GM12872 (cell line): ENCODE data around the gene NXPH3.

Source experiments
- TF ChIP-seq, protein P1 (sequence below): IDR thresholded peaks from 3 replicates; pipeline ENCODE4 v1.5.1; 2011; ENCODE audit warnings: low read depth, mild to moderate bottlenecking, low read length, moderate library complexity; ENCODE audit not compliant: insufficient read depth

NXPH3 gene

DNA sequence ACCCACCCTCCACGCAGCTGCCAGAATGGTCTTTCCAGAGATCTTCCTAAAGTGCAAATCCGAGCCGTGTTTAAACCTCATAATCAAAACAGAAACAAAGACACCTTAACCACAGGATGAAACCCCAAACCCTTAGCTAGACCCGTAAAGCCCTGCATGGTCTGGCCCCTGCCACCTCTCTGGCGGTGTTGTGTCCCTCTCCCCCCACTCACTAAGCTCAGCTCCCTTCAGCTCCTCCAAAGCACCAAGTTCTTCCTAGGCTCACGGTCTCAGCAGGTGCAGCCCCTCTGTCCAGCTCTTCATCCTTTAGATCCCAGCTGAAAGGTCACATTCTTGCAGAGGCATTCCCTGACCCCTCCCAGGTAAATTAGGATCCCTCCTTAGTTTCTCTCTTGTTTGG lies 4.4 kb upstream of the NXPH3 start:
- TF ChIP-seq, protein P1, sequence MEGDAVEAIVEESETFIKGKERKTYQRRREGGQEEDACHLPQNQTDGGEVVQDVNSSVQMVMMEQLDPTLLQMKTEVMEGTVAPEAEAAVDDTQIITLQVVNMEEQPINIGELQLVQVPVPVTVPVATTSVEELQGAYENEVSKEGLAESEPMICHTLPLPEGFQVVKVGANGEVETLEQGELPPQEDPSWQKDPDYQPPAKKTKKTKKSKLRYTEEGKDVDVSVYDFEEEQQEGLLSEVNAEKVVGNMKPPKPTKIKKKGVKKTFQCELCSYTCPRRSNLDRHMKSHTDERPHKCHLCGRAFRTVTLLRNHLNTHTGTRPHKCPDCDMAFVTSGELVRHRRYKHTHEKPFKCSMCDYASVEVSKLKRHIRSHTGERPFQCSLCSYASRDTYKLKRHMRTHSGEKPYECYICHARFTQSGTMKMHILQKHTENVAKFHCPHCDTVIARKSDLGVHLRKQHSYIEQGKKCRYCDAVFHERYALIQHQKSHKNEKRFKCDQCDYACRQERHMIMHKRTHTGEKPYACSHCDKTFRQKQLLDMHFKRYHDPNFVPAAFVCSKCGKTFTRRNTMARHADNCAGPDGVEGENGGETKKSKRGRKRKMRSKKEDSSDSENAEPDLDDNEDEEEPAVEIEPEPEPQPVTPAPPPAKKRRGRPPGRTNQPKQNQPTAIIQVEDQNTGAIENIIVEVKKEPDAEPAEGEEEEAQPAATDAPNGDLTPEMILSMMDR, result no peak

DNA sequence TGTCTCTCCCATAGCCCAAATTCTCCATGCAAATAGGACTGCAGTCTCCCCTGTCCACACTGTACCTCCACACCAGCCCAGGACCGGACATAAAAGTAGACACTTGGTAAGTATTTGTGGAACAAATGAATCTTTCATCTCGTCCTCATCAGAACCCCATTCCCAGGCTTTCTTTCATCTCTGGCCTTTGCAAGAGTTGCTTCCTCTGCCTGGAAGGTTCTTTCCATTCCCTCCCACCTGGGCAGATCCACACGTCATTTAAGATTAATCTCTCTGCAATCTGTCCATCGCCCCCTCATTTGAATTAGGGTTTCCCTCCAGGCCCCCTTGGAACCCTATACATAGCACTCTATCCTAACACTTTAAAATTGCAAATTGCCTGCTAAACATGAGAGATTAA lies 3.9 kb upstream of the NXPH3 start:
- TF ChIP-seq, protein P1, result no peak

DNA sequence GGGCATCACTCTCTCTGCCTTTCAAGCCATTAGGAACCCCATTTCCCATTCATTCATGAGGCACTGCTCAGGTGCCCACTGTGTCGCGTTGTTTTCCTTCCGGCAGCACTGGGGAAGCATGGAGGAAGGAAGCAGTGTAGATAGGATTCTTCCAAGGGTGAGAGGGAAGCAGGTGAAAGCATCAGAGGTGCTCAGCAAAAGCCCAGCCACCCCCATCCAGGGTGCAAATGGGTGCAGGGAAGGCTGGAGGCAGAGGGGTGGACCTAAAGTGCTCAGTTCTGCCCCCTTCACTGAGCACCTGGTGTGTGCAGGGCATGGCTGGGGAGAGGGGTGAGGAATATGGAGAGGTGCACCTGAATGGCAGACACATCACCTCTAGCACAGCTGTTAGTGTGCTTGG lies 3.4 kb upstream of the NXPH3 start:
- TF ChIP-seq, protein P1, result no peak

DNA sequence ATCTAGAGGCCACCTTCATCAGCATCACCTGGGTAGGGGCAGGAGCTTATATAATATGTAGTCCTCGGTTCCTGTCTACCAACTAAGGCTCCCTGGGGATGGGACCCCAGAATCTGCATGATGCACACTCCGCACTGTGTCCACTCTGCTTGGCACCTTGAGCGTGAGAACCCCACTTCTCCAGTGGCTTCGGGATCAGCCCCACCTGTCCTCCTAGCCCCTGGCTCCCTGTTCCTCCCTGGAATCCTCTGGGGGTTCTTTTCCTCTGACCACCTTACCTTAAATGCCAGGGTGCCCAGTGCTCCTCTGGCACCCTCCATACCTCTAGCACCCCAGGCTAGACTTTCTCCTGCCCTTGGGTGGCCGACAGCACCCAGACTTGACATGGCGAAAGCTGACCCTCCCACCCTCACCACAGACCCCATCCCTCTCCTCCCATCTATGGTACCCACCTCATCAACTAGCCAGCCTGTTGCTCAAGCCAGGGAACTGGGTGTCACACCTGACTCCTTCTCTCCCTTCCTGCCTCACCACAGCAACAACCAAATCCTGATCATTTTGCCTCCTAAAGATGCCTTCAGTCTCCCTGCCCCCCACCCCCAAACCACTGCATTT lies 2.8 kb upstream of the NXPH3 start:
- TF ChIP-seq, protein P1, result no peak

DNA sequence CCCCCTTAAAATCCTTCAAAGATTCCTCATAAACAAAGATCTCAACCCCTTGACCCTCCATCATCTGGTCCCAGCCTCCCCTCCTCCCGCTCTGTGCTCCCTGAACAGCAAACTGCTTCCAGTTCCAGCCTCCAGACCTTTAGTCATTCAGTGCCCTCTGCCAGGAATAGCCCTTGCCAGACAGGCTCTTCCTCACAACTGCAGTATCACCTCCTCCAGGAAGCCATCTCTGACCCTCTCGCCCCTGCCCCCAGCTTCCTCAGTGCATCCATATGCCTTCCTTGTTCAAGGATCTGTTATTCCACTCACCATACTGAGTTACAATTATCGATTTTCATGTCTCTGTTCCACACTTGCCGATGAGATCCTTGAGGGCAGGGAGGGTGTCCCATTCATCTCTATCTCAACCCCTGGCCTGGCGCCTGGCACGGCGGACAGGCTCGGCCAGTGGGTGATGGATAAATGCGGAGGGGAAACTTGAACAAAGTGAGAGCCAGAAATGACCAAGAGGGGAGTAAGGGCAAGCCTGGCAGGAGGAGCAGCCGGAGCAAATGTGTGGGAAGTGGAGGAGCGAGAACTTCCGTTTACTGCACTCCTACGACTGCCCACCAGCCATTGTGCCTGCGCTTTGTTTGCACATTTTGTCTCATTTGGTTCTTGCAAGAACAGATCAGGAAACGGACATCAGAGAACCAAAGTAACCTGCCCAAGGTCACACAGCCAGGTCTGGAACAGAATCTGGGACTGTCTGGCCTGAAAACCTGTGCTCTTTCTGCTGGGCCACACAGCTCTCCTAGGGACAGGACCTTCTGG lies 2.0 kb upstream of the NXPH3 start:
- TF ChIP-seq, protein P1, result no peak

DNA sequence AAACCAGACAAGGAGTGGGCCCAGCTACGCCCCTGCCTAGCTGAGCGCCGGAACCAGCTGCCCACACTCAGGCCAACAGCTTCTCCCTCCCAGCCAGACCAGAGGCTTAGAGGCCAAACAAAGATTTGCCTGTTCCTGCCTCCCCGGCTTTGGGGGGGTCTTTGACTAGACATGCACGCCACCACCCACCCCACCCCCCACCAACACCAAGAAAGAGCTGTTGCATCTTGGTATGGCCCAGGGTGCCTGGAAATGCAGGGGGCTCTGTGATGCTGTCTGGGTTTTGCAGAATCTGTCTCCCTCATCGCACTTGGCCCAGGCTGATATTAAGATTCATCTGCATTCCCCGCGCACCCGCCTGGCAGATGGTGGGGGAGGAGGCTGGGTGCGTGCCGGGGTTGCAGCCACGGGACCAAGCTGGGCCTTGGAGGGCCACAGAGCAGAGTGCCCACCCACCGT lies 1.3 kb upstream of the NXPH3 start:
- TF ChIP-seq, protein P1, result no peak

DNA sequence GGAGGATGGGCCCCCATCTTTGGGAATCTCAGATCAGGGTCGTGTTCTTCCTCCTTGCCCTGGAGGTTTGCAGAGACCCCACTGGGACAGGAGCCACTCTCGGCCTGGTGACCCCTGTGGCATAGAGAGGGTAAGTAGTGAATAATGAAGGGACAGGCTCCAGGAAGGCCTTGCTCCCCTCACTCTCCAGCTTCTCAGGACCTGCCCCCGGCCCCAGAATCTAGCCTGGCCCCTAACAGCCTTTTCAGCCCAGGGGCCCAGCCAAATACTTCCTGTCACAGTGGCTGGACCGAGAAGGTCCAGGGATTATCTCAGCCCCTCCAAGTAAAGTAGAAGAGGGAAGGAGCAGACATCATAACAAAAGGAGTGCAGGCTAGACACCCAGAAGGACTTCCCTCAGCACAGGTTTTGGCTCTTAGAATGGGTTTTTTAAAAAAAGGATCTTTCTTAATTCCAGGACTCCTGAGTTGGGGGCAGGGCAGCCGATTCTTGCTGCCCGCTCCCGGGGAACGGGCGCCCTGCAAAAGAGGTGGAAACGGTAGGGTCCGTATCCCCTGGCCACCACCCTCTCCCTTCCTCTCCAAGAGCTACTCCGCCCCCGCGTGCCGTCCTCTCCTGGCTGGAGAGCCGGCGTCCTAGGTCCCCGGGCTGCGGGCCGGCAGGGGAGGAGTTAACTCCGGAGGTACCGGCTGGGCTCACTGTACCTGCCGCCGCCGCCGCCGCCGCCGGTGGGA lies 559 bp upstream of the NXPH3 start:
- TF ChIP-seq, protein P1, result no peak
